WTC11 (cell line): ENCODE data around the gene RBM28.

Experiments
- CTCF ChIP-seq: fragments of 200-600 bp; IDR thresholded peaks from 2 replicates; pipeline ENCODE4 v1.8.0; 2022; ENCODE audit warnings: antibody characterized with exemption
- ELF4 ChIP-seq: sonication (generic); formaldehyde crosslinking; IDR thresholded peaks from 2 replicates; pipeline ENCODE4 v1.8.1; 2022; ENCODE audit warnings: low read depth, mild to moderate bottlenecking, moderate library complexity, missing genetic modification reagents
- ESRRA ChIP-seq: sonication (generic); formaldehyde crosslinking; IDR thresholded peaks from 2 replicates; pipeline ENCODE4 v1.8.1; 2022; ENCODE audit warnings: mild to moderate bottlenecking, missing genetic modification reagents, borderline replicate concordance
- FOXJ3 ChIP-seq: sonication (generic); formaldehyde crosslinking; IDR thresholded peaks from 2 replicates; pipeline ENCODE4 v1.9.0; 2021; ENCODE audit warnings: missing genetic modification reagents, mild to moderate bottlenecking, borderline replicate concordance
- MAX ChIP-seq: sonication (generic); formaldehyde crosslinking; IDR thresholded peaks from 2 replicates; pipeline ENCODE4 v1.8.0; 2022; ENCODE audit warnings: mild to moderate bottlenecking, missing genetic modification reagents
- NFE2L1 ChIP-seq: sonication (generic); formaldehyde crosslinking; IDR thresholded peaks from 2 replicates; pipeline ENCODE4 v1.8.1; 2023; ENCODE audit warnings: missing genetic modification reagents
- NR1H2 ChIP-seq: sonication (generic); formaldehyde crosslinking; IDR thresholded peaks from 2 replicates; pipeline ENCODE4 v1.9.0; 2021; ENCODE audit warnings: mild to moderate bottlenecking, moderate library complexity, missing genetic modification reagents
- NR3C1 ChIP-seq: sonication (generic); formaldehyde crosslinking; conservative IDR thresholded peaks from 2 replicates; pipeline ENCODE4 v1.8.1; 2023; ENCODE audit warnings: low read depth, mild to moderate bottlenecking, missing genetic modification reagents
- SP1 ChIP-seq: sonication (generic); formaldehyde crosslinking; conservative IDR thresholded peaks from 2 replicates; pipeline ENCODE4 v1.8.1; 2022; ENCODE audit warnings: missing genetic modification reagents
- TEAD1 ChIP-seq: sonication (generic); formaldehyde crosslinking; IDR thresholded peaks from 2 replicates; pipeline ENCODE4 v1.8.0; 2022; ENCODE audit warnings: mild to moderate bottlenecking, missing genetic modification reagents
- ZNF121 ChIP-seq: sonication (generic); formaldehyde crosslinking; IDR thresholded peaks from 2 replicates; pipeline ENCODE4 v1.8.0; 2023; ENCODE audit warnings: missing genetic modification reagents
- ZNF423 ChIP-seq: fragments of 250-450 bp; sonication (Bioruptor Pico); IDR thresholded peaks from 2 replicates; pipeline ENCODE4 v2.1.2; 2022; ENCODE audit warnings: mild to moderate bottlenecking, moderate library complexity
- TF ChIP-seq, protein P1 (sequence below): sonication (generic); formaldehyde crosslinking; IDR thresholded peaks from 2 replicates; pipeline ENCODE4 v1.8.1; 2023; ENCODE audit warnings: mild to moderate bottlenecking, missing genetic modification reagents, moderate library complexity
- TF ChIP-seq, protein P2 (sequence below): sonication (generic); formaldehyde crosslinking; conservative IDR thresholded peaks from 2 replicates; pipeline ENCODE4 v1.8.1; 2022; ENCODE audit warnings: mild to moderate bottlenecking, missing genetic modification reagents

DNA sequence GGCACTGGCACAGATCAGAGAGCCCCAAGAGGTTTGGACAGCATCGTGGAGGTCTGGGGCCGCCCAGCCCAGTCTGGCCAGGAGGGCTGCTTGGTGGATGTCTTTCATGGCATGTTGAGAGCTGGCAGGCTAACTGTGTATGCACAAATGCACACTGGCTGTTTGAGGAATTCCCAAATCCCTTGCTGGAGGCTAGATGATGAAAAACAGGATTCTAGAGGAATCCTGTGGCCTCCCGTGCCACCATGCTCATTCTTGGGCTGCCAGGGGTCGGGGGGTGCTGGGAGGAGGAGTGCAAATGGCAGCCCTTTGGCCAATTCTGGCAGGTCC lies 76.1 kb downstream of the RBM28 start:
- TF ChIP-seq CTCF (no peak), NR3C1 (no peak), MAX (CRISPR knock-in tag) (no peak), FOXJ3 (CRISPR knock-in tag) (no peak), ELF4 (CRISPR knock-in tag) (no peak), NR1H2 (no peak), ESRRA (CRISPR knock-in tag) (no peak), ZNF423 (CRISPR knock-in tag) (no peak; the same call in 1 of the 2 replicates), NFE2L1 (no peak), TEAD1 (CRISPR knock-in tag) (no peak), SP1 (no peak), ZNF121 (CRISPR knock-in tag) (no peak)
- TF ChIP-seq, protein P1, sequence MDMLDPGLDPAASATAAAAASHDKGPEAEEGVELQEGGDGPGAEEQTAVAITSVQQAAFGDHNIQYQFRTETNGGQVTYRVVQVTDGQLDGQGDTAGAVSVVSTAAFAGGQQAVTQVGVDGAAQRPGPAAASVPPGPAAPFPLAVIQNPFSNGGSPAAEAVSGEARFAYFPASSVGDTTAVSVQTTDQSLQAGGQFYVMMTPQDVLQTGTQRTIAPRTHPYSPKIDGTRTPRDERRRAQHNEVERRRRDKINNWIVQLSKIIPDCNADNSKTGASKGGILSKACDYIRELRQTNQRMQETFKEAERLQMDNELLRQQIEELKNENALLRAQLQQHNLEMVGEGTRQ (CRISPR knock-in tag) = no peak
- TF ChIP-seq, protein P2, sequence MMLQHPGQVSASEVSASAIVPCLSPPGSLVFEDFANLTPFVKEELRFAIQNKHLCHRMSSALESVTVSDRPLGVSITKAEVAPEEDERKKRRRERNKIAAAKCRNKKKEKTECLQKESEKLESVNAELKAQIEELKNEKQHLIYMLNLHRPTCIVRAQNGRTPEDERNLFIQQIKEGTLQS (CRISPR knock-in tag) = no peak
